Activated T-cell treated with anti-CD3 and anti-CD28 coated beads, Interleukin-2, amount 50 U/mL, for 48 hours (primary cell): ENCODE data around the gene SLC25A3.
"Not testable (repeated sequence)": the region's sequence is repeated elsewhere in the genome, so short reads cannot be mapped to it uniquely, and the experiment has no call there.

ENCODE experiments used
- DNase-seq, 2 experiments: peaks; one replicate each; pipeline ENCODE4 v3.0.0-alpha.2; 2020

SLC25A3 gene

DNA sequence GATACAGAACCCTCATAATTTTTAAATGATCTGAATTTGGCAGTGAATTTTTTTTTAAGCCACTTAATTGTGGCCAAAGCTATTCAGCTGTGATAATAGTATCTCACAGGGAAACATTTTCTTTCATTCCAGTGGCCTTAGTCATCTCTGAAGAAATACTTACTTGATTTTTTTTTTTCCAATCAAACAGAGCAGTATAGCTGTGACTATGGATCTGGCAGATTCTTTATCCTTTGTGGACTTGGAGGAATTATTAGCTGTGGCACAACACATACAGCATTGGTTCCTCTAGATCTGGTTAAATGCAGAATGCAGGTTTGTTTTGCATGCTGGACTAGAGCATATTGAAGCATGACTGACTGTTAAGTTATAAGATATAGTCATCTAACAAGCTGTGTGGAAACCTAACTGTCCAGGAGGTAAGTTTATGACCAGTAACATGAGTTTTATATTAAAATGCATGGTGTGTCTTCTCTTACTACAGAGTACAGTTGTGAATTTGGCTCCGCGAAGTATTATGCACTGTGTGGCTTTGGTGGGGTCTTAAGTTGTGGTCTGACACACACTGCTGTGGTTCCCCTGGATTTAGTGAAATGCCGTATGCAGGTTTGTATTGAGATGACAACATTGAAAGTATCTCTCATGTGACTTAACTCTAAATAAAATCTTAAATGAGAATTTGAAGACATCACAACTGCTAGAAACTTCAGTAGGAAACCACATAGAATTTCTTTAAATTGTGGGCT lies 1.9 kb downstream of the SLC25A3 start:
- no peak for DNase-seq

DNA sequence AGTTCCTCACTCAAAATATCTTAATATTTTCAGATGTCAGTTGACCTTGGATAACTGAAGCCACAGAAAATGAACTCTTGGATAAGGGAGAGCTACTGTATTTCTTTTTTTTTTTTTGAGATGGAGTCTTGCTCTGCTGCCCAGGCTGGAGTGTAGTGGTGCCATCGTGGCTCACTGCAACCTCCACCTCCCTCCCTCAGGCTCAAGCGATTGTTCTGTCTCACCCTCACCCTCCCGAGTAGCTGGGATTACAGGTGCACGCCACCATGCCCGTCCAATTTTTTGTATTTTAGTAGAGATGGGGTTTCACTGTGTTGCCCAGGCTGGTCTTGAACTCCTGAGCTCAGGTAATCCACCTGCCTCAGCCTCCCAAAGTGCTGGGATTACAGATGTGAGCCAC lies 3.8 kb downstream of the SLC25A3 start:
- not testable (repeated sequence) for DNase-seq

GRCh38 chr12:98601924-98602323 lies 8.4 kb downstream of the SLC25A3 start:
- DNase-seq = no peak

DNA sequence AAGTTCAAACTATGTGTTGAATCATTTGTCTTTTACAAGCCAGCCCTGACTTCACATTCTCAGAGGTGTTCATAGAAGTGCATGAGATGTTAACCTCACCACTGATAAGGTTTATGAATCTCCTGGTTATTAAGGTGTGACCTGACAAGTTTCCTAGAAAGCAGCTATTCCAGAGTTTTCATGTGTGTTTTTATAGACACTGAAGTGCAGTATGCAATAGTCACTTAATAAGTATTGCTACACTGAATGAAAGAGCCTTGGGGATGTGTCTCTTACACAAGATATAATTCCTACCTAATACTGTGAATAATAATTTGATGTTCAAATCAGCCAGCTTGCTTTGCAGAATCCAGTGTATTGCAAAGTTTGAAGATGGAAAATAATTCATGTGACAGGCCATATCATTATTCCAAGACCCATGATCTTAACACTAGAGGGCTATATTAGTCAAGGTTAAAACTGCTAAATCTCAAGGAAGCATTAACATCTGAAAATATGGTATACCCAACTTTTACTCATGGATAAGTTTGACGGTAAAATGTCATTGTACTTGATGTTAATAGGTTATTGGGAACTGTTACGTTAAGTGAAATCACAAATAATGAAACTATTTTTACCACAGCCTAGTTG lies 13.0 kb downstream of the SLC25A3 start:
- no peak for DNase-seq

GRCh38 chr12:98610596-98610995 lies 17.1 kb downstream of the SLC25A3 start:
- DNase-seq = no peak

DNA sequence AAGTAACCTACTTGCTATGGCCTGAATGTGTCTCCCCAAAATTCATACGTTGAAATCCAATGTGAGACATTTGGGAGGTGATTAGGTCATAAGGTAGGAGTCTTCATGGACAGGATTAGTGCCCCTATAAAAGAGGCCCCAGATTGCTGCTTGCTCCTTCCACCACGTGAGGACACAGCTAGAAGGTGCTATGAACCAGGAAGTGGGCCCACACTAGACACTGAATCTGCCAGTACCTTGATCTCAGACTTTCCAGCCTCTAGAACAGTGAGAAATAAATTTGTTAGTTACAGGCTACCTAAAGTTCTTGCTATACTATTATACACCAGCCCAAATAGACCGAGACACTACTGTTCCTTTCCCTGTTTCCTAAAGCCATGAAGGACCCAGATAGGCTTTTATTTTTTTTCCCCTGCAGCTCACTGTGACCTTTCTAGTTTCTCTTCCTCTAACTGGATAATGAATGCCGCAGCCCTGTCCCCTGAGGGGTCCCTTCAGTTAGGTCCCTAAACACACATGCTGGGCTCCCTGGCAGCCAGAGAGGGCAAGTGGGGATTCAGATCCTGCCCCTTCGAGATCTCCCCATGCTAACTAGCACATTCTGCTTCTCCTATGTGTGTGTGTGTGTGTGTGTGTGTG lies 19.3 kb downstream of the SLC25A3 start:
- no peak for DNase-seq

DNA sequence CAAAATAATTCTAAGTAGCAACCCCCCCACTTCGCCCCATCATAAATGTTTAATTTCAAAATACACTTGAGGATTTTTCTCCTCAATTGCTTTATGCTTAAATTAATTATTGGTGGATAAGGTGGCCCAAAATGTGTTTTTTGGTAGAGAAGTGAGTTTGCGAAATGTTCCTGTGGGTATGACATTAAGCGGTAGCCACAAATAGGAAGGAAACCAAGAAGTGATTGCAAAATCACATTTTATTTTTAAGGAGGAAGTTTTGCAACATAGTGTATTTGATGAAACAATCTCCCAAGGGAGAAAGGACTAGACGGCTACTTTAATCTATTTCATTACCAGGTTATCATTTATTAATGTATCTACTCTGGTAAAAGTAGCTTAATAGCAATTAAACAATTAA lies 25.5 kb downstream of the SLC25A3 start:
- DNase-seq = no peak

- DNase-seq = no peak
These were observed 42.3 kb downstream of the SLC25A3 start for GRCh38 chr12:98635657-98636323.

DNA sequence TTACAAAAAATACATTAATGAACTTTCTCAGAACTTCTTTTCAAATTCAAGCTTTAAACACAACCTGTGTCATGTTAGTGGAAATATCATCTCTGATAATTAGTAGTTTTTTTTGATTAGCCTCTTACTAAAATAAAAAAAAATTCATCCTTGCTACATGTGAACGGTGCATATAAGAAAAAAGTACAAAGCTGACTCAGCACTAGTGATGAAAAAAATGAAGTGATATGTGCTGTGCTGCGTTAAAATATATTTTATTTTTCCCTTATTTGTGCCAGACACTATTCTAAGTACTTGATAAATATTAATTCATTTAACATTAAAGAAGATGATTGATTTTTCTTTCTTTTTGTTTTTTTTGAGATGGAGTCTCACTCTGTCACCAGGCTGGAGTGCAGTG lies 43.6 kb downstream of the SLC25A3 start:
- DNase-seq = no peak

- DNase-seq = no peak
These were observed 44.5 kb downstream of the SLC25A3 start for GRCh38 chr12:98638009-98638408.

DNA sequence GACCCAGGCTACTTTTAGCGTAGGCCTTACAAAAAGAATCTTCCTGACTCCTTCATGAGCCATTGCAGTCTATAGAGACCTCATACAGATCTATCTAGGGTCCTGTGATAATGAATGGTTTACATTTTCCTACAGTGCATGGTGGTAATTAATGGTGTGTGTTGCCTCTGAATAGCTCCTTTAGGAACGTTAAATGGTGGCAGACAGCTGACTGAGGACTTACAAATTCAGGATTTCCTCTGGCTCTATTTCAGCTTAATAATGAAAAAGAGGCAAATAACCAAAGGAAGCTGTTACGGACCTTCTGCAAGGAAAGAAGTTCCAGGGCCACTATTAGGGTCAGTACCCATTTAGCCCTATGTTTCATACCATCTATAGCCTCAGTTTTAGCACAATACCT lies 46.0 kb downstream of the SLC25A3 start:
- DNase-seq = no peak

DNA sequence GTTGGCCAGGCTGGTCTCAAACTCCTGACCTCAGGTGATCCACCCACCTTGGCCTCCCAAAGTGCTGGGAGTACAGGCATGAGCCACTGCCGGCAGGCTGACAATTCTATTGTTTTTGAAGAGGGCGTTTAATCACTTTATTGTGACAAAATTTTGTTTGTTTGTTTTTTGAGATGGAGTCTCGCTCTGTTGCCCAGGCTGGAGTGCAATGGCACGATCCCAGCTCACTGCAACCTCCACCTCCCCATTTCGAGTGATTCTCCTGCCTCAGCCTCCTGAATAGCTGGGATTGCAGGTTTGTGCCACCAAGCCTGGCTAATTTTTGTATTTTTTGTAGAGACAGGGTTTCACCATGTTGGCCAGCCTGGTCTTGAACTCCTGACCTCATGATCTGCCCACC lies 49.3 kb downstream of the SLC25A3 start:
- DNase-seq = not testable (repeated sequence)

GRCh38 chr12:98644433-98644711 lies 50.9 kb downstream of the SLC25A3 start:
- no peak for DNase-seq

DNA sequence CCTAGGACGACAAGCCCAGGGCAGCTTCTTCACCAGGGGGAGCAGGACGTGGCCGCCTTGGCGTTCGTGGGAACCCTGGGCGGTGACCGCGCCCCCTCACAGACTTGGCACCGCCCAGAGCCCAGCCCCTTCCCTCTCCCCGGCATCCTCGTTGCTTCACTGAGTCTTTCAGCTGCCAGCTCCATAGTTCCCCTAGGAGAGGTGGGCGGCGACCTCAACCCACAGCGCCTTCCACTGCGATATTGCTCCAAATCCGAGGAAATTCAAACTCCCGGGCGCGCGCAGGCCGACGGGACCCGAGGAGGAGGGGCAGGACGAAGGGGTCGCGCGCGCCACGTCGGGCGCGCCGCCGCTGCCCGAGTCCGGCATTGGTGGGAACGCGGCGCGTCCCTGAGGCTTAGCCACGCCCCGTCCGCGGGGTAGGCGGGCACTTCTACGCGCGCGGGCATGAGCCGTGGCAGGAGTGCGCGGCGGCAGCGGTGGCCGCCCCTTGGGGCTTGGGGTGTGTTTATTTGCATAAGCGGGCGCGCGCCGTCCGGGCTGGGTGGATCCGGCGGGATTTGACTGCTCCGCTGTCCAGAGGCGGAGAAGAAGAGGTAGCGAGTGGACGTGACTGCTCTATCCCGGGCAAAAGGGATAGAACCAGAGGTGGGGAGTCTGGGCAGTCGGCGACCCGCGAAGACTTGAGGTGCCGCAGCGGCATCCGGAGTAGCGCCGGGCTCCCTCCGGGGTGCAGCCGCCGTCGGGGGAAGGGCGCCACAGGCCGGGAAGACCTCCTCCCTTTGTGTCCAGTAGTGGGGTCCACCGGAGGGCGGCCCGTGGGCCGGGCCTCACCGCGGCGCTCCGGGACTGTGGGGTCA lies 51.5 kb downstream of the SLC25A3 start, which contains the start of the genes APAF1 and IKBIP:
Gene APAF1 (plus strand): TSS at position 579 of the 860 bp plus-strand sequence. CDS start 3,070 bp downstream, outside the sequence.
Gene IKBIP (minus strand): TSS at position 77 of the 860 bp plus-strand sequence. CDS start 87 bp downstream, outside the sequence.
- peak; percentile 99 for DNase-seq

DNA sequence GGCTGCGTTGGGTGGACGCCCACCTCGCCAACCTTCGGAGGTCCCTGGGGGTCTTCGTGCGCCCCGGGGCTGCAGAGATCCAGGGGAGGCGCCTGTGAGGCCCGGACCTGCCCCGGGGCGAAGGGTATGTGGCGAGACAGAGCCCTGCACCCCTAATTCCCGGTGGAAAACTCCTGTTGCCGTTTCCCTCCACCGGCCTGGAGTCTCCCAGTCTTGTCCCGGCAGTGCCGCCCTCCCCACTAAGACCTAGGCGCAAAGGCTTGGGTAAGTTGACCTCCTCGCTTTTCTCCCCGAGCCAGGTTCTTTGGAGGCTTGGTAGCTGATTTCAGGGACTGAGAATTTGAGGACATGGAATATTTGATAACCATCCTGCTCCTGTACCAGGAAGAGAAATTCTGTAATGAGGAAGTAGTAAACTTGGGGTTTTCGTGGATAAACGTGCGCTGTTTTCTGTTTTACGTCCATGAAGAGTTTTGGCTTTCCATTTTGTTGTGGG lies 52.1 kb downstream of the SLC25A3 start:
- no peak for DNase-seq

GRCh38 chr12:98646294-98647090 lies 53.0 kb downstream of the SLC25A3 start:
- no peak for DNase-seq

- no peak for DNase-seq
These were observed 57.8 kb downstream of the SLC25A3 start for GRCh38 chr12:98651328-98651727.

DNA sequence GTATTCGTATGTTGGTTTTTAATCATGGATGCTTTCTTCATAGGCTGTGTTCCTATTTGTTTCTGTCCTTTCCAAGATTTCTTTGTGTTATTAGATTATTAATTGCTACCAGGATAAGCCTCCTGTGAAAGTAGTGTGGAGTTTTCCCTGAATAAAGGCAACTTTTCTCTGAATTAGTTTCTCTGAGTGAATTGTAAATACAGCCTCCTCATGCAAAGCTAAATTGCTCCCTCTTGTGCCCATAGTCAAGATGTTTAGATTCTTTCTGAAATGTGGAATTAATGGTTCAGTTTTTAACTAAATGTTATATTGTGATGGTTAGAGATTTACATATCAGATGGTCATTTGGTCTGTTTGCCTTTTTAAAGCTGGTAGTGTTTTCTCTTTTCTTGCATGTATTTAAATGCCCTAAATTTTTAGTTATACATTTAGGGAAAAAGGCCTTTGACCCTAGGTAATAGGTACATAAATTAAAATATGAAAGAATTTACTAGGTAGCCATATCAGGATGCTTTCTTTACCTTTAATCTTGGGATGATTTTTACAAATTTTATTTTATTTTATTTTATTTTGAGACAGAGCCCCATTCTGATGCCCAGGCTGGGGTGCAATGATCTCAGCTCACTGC lies 60.5 kb downstream of the SLC25A3 start:
- no peak for DNase-seq
